Common myeloid progenitor, CD34-positive (primary cell): ENCODE measurements around the gene TUBA4A.

ENCODE experiments used
- CTCF ChIA-PET: fragments of 350-600 bp; sonication (Branson Sonifier 250); formaldehyde crosslinking; loops from one replicate; lab custom pipeline; 2021; ENCODE audit warnings: antibody characterized with exemption; lab: Charles Lee
- POLR2A ChIA-PET: fragments of 350-600 bp; sonication (Branson Sonifier 250); formaldehyde crosslinking; loops from one replicate; lab custom pipeline; 2021; ENCODE audit warnings: antibody characterized with exemption; lab: Charles Lee
- DNase-seq, 3 donors: peaks; one replicate each; pipeline versions ENCODE4 v3.0.0 to v3.0.0-alpha.2; 2013
- H3K27ac ChIP-seq, 2 experiments: 1 replicate in 1 of 2; 2 replicates in 1 of 2; pipeline ENCODE4 v1.7.0; 2013; ENCODE audit warnings: inconsistent platforms in 2 of 2, low read length in 2 of 2, mild to moderate bottlenecking in 2 of 2, low read depth in 1 of 2, moderate library complexity in 1 of 2; ENCODE audit not compliant: severe bottlenecking in 2 of 2, insufficient read depth in 1 of 2, poor library complexity in 1 of 2
- H3K27me3 ChIP-seq, 5 experiments: replicated peaks in 2 of 5; 1 replicate in 3 of 5; 2 replicates in 2 of 5; pipeline versions ENCODE4 v1.6.1 to v1.7.0; 2013; ENCODE audit warnings: low read length in 4 of 5, mild to moderate bottlenecking in 2 of 5, moderate library complexity in 2 of 5, inconsistent platforms in 1 of 5; ENCODE audit not compliant: insufficient read depth in 5 of 5, control insufficient read depth in 4 of 5
- H3K36me3 ChIP-seq, 4 experiments: 1 replicate in 2 of 4; 2 replicates in 2 of 4; pipeline versions ENCODE4 v1.6.1 to v1.7.0; 2013; ENCODE audit warnings: low read length in 3 of 4, control low read depth in 1 of 4, mild to moderate bottlenecking in 1 of 4; ENCODE audit not compliant: control insufficient read depth in 4 of 4, insufficient read depth in 4 of 4
- H3K4me1 ChIP-seq, 4 experiments: 1 replicate in 3 of 4; 2 replicates in 1 of 4; pipeline versions ENCODE4 v1.6.1 to v1.7.1; 2013; ENCODE audit warnings: low read length in 3 of 4, mild to moderate bottlenecking in 3 of 4, control low read depth in 1 of 4, inconsistent platforms in 1 of 4, moderate library complexity in 1 of 4; ENCODE audit not compliant: control insufficient read depth in 4 of 4, insufficient read depth in 4 of 4; ENCODE audit errors: control extremely low read depth in 1 of 4
- H3K4me3 ChIP-seq, 7 experiments: 1 replicate in 4 of 7; 2 replicates in 3 of 7; pipeline versions ENCODE4 v1.5.1 to v1.7.0; 2013; ENCODE audit warnings: mild to moderate bottlenecking in 7 of 7, low read length in 6 of 7, moderate library complexity in 6 of 7, inconsistent platforms in 2 of 7, low read depth in 2 of 7, control low read depth in 1 of 7; ENCODE audit not compliant: insufficient read depth in 4 of 7, control insufficient read depth in 1 of 7; ENCODE audit errors: extremely low read depth in 1 of 7
- H3K9me3 ChIP-seq, 5 experiments: 1 replicate in 4 of 5; 2 replicates in 1 of 5; pipeline versions ENCODE4 v1.6.1 to v1.7.1; 2013; ENCODE audit warnings: low read length in 4 of 5, mild to moderate bottlenecking in 2 of 5, inconsistent platforms in 1 of 5, low read depth in 1 of 5, moderate library complexity in 1 of 5; ENCODE audit not compliant: control insufficient read depth in 4 of 5, insufficient read depth in 2 of 5; ENCODE audit errors: control extremely low read depth in 1 of 5
- WGBS: methylation state at CpG from one replicate; pipeline ENCODE4 v1.1.5; 2013; ENCODE audit not compliant: insufficient coverage; 5-methylcytosine and 5-hydroxymethylcytosine counted together

Gene TUBA4A

DNA sequence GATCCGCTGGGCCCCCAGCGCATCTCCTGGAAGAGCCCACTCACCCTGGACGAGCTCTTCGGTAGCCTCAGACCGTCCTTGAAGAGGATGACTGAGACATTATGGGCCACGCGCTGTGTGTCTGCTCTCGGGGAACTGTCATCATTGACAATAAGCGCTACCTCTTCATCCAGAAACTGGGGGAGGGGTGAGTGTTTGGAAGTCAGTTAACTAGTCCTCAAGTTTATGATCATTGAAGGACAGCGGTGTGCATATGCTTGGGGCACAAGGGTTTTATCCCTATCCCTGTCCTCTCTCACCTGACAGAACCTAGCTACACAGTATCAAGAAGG lies 7.9 kb downstream of the TUBA4A start:
- Histone ChIP-seq H3K4me1 (peaks cover 48 to 70% (median 66%) of the 10 kb centered on the region in 4 experiments), H3K36me3 (peaks cover 0 to 14% (median 11%) of the 10 kb centered on the region in 4 experiments), H3K27me3 (no peaks in the 10 kb centered on the region), H3K27ac (peak overlapping the region; percentile 80 to 94), H3K4me3 (peak overlapping the region; percentile 50 to 96 (median 91)), H3K9me3 (no peaks in the 10 kb centered on the region)
- ChIA-PET POLR2A (interaction anchor here (0.9 to 1.9 kb wide), 4 partner anchors 16 to 70 kb away, joined by 3 to 12 read pairs (median 4); partner anchors contain the start of genes ANKZF1, ATG9A and CNPPD1), CTCF (interaction anchor here (0.8 to 2.6 kb wide), 8 partner anchors 9 to 87 kb away, joined by 3 to 24 read pairs (median 9); partner anchors contain the start of genes ANKZF1, ATG9A, DNAJB2 and TUBA4A)
- WGBS, result 10% methylated on average over 7 of the region's 10 CpGs
- no peak for DNase-seq

DNA sequence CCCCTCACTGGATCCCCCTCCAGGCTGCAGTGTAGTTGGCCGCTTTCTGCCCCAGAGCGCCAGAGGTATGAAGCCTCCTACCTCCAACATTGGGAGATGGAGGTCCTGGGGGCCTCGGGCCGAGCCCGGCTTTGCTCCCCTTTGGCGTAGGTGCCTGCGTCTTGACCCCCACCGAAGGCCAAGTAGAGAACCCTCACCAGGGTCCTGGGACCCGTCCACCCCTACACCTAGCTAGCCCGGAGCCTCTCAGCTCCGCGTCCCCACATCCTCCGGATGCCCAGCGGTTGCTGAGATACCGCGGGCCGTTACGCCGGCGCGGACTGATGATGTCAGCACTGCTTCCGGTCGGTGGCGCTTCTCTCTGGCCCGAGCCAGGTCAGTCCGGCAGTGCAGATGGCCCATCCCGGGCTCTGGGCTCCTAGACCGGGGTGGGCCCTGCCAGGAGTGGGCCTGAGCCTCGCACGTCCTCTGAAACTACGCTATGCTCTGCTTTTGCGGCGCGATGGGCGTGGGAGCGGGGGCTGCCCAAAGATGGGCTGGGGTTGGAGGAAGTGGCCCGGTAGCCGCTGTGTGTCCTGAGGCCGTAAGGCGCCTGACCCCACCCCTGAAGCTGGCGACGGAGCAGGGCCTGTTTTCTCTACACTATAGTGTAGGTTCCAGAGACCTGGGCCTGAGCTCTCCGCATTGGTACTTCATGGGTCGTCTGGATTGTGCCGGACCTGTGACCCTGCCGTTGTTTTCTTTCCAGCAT lies 8.4 kb downstream of the TUBA4A start, which contains the start of the genes GLB1L and STK16:
Gene GLB1L (minus strand): TSS at position 297 of the 751 bp plus-strand sequence. CDS start 1,871 bp downstream, outside the sequence.
Gene STK16 (plus strand): TSS at position 332 of the 751 bp plus-strand sequence. CDS start 521 bp downstream, outside the sequence.
- peak within 1 kb of the TSS; percentile 80 to 94 for H3K27ac ChIP-seq
- DNase-seq, result peak; percentile 90 to 93 (median 93)
- peaks cover 0 to 9% (median 7%) of the 10 kb centered on the region in 4 experiments for H3K36me3 ChIP-seq
- 1% methylated on average over 46 of the region's 46 CpGs for WGBS
- H3K9me3 ChIP-seq, result no peaks in the 10 kb centered on the region
- H3K4me1 ChIP-seq, result peaks cover 48 to 66% (median 62%) of the 10 kb centered on the region in 4 experiments
- H3K27me3 ChIP-seq, result no peaks in the 10 kb centered on the region
- H3K4me3 ChIP-seq, result peak within 1 kb of the TSS; percentile 50 to 96 (median 91)
- ChIA-PET POLR2A (interaction anchor here (0.6 to 2.1 kb wide), 6 partner anchors 8 to 69 kb away, joined by 3 to 12 read pairs (median 4); partner anchors contain the start of genes ABCB6, ANKZF1, ATG9A and CNPPD1), CTCF (interaction anchor here (0.8 to 2.6 kb wide), 16 partner anchors 9 to 86 kb away, joined by 3 to 24 read pairs (median 5); partner anchors contain the start of genes ANKZF1, ATG9A, CNPPD1 and DNAJB2)

DNA sequence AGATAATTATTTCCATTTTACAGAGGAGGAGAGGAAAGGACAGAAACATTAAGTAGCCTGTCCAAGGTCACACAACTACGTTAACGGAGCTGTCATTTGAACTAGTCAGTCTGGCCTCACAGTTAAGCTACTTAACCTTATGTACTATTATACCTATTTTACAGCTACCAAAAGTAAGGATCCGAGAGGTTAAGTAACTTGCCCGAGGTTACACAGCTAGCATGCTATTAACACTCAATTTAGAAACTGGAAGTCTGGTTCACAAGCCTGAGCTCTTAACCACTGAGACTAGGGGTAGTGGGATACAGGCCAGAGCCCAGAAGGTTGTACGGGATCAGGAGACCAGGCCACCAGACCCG lies 8.9 kb downstream of the TUBA4A start:
- Histone ChIP-seq H3K9me3 (no peaks in the 10 kb centered on the region), H3K36me3 (peaks cover 0 to 9% (median 7%) of the 10 kb centered on the region in 4 experiments), H3K27me3 (no peaks in the 10 kb centered on the region), H3K4me3 (peak overlapping the region; percentile 50 to 96 (median 91)), H3K27ac (peak overlapping the region; percentile 80 to 94), H3K4me1 (peaks cover 43 to 61% (median 56%) of the 10 kb centered on the region in 4 experiments)
- POLR2A ChIA-PET, result interaction anchor here (0.6 to 2.1 kb wide), 5 partner anchors 9 to 69 kb away, joined by 3 to 12 read pairs (median 4); partner anchors contain the start of genes ABCB6, ANKZF1, ATG9A and CNPPD1
- WGBS, result 67% methylated on average over 3 of the region's 6 CpGs
- DNase-seq, result no peak
- CTCF ChIA-PET, result interaction anchor here (0.8 to 2.6 kb wide), 15 partner anchors 9 to 85 kb away, joined by 3 to 24 read pairs (median 5); partner anchors contain the start of genes ANKZF1, ATG9A, CNPPD1 and DNAJB2

- no peaks in the 10 kb centered on the region for H3K27me3 ChIP-seq
- ChIA-PET CTCF (no interaction called here), POLR2A (interaction anchor here (0.8 kb wide), 1 partner anchor 192 kb away, joined by 3 read pairs; no protein-coding TSS in a partner anchor)
- H3K4me1 ChIP-seq, result peaks cover 32 to 46% (median 42%) of the 10 kb centered on the region in 4 experiments
- WGBS, result 60% methylated on average over 28 of the region's 28 CpGs
- H3K4me3 ChIP-seq, result peak overlapping the region in 4 of 7 experiments; percentile 11 to 62 (median 48)
- H3K27ac ChIP-seq, result no peak overlapping the region
- no peaks in the 10 kb centered on the region for H3K9me3 ChIP-seq
- H3K36me3 ChIP-seq, result peaks cover 2 to 21% (median 9%) of the 10 kb centered on the region in 4 experiments
- DNase-seq, result peak in 2 of 3 donors; percentile 59 to 66
These were observed 10.4 kb downstream of the TUBA4A start for GRCh38 chr2:219243291-219243761.

DNA sequence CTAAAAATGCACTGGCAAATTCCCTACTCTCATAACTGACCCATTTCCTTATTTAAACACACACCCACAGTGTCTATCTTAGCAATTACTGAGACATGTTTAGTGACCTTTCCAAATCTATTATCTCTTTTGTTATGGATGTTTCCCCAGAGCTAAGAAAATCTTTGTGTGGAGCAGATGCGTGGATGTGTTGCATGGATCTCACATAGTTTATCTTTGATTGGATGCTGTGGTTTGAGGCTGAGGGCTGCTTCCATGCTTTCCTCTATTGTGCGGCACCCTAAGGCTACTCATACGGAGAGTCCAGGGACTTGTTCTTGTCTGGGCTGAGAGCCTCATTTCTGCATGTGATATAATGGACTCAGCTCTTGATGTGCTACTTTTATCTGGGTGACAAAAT lies 19.4 kb downstream of the TUBA4A start:
- Histone ChIP-seq H3K27me3 (no peaks in the 10 kb centered on the region), H3K27ac (no peak overlapping the region), H3K4me3 (no peak overlapping the region), H3K4me1 (peaks cover 3 to 15% (median 12%) of the 10 kb centered on the region in 4 experiments), H3K36me3 (peaks cover 32 to 75% (median 51%) of the 10 kb centered on the region in 4 experiments), H3K9me3 (no peaks in the 10 kb centered on the region)
- ChIA-PET POLR2A (no interaction called here), CTCF (interaction anchor here (0.9 to 1.8 kb wide), 3 partner anchors 10 to 26 kb away, joined by 3 to 8 read pairs (median 3); partner anchors contain the start of genes GLB1L and STK16)
- WGBS, result 100% methylated on average over 1 of the region's 3 CpGs
- no peak for DNase-seq

DNA sequence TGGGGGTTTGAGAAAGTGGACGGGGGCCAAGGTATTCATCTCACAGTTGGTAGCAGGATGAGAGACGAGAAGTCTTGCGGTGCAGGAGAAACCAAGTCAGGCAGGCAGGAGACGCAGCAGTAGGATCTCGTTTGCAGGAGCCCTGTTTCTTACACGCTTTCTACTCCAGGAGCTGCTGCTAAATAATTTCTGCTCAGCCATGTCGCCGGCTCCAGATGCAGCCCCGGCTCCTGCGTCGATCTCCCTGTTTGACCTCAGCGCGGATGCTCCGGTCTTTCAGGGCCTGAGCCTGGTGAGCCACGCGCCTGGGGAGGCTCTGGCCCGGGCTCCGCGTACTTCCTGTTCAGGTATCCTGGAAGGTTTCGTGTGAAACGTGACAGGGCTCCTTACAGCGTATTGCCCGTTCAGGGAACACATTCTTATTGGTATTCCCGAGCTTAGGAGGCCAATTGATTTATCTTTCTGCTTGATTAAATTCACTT lies 23.6 kb downstream of the TUBA4A start:
- CTCF ChIA-PET, result interaction anchor here (0.8 to 5.2 kb wide), 12 partner anchors 9 to 66 kb away, joined by 3 to 41 read pairs (median 4); partner anchors contain the start of genes DNAJB2, GLB1L, STK16 and TUBA4A
- POLR2A ChIA-PET, result interaction anchor here (1.0 to 2.0 kb wide), 6 partner anchors 11 to 65 kb away, joined by 3 to 12 read pairs (median 4); partner anchors contain the start of genes ABCB6, DNAJB2, GLB1L and STK16
- WGBS, result 0% methylated on average over 21 of the region's 24 CpGs
- H3K27me3 ChIP-seq, result no peaks in the 10 kb centered on the region
- peak overlapping the region; percentile 60 to 98 (median 91) for H3K4me3 ChIP-seq
- H3K4me1 ChIP-seq, result peaks cover 9 to 38% (median 35%) of the 10 kb centered on the region in 4 experiments
- H3K27ac ChIP-seq, result peak overlapping the region; percentile 85 to 90
- peaks cover 19 to 52% (median 30%) of the 10 kb centered on the region in 4 experiments for H3K36me3 ChIP-seq
- no peaks in the 10 kb centered on the region for H3K9me3 ChIP-seq
- peak in 1 of 3 donors; percentile 39 for DNase-seq
